ENCODE results near the gene PKP1.

The PKP1 gene

DNA sequence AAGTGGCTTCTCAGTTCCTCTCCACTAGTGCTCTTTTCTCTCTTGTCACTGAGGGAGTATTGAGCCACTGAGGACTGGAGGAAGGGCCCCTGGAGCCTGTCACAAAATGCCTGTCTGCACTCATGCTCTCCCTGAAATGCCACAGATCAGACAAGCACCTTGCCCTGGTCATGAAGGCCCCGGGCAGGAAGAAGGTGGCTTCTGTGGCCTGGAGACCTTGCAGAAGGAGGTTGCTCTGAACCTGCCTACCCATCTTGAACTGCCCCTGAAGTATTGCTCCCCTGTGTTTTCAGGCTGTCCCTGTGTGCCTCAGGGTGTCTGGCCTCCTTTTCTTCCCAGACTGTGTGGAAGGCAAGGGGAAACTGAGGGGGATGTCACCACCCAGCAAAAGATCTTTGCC lies 3.1 kb downstream of the PKP1 start:
- no peak overlapping the region for H3K4me3 ChIP-seq (ENCODE audit: low read length)
- H3K4me1 ChIP-seq (ENCODE audit: control insufficient read depth, low read length), result no peaks in the 10 kb centered on the region
- TF ChIP-seq, protein P1, sequence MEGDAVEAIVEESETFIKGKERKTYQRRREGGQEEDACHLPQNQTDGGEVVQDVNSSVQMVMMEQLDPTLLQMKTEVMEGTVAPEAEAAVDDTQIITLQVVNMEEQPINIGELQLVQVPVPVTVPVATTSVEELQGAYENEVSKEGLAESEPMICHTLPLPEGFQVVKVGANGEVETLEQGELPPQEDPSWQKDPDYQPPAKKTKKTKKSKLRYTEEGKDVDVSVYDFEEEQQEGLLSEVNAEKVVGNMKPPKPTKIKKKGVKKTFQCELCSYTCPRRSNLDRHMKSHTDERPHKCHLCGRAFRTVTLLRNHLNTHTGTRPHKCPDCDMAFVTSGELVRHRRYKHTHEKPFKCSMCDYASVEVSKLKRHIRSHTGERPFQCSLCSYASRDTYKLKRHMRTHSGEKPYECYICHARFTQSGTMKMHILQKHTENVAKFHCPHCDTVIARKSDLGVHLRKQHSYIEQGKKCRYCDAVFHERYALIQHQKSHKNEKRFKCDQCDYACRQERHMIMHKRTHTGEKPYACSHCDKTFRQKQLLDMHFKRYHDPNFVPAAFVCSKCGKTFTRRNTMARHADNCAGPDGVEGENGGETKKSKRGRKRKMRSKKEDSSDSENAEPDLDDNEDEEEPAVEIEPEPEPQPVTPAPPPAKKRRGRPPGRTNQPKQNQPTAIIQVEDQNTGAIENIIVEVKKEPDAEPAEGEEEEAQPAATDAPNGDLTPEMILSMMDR (IDR thresholded peaks at IDR 0.05; ENCODE audit: low read depth, low read length, poor library complexity, severe bottlenecking), result no peak
- H3K9me3 ChIP-seq (ENCODE audit: control insufficient read depth, insufficient read depth, low read length), result no peaks in the 10 kb centered on the region
- peaks cover 13% of the 10 kb centered on the region for H3K27me3 ChIP-seq (ENCODE audit: control insufficient read depth, low read length)
- no peaks in the 10 kb centered on the region for H4K20me1 ChIP-seq (ENCODE audit: control insufficient read depth, insufficient read depth, low read depth, low read length)
- no peaks in the 10 kb centered on the region for H3K79me2 ChIP-seq (ENCODE audit: control insufficient read depth, low read length)
- no peaks in the 10 kb centered on the region for H3K36me3 ChIP-seq (ENCODE audit: control insufficient read depth, low read length)
- H3K4me2 ChIP-seq (ENCODE audit: low read length), result no peak overlapping the region
- H3F3A ChIP-seq (ENCODE audit: control insufficient read depth, insufficient read depth), result no peaks in the 10 kb centered on the region
- no peaks in the 10 kb centered on the region for H3K9me2 ChIP-seq (replicated peaks; ENCODE audit: control insufficient read depth, low read length)
- H3K27ac ChIP-seq (ENCODE audit: low read depth, low read length), result no peak overlapping the region

DNA sequence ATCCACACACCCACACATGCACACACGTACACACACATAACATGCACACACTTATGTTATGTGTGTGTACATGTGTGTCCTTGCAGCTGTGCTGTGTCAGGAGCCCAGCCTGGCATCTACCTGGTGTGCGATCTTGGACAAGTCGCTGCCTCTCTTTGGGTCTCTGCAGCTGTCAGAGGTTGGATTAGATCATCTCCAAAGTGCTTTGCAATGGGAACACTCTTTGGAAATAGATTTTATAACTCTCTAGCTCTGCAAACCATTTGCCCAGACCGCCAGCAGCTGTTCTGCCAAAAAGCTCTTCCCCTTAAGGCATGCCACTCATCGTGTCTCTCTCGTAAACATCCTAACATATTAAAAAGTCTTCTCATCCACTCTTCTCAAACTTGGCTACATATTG lies 4.7 kb downstream of the PKP1 start:
- Histone ChIP-seq H3K4me2 (ENCODE audit: low read length) (no peak overlapping the region), H3K9me2 (replicated peaks; ENCODE audit: control insufficient read depth, low read length) (no peaks in the 10 kb centered on the region), H3K36me3 (ENCODE audit: control insufficient read depth, low read length) (no peaks in the 10 kb centered on the region), H3K4me1 (ENCODE audit: control insufficient read depth, low read length) (no peaks in the 10 kb centered on the region), H3F3A (ENCODE audit: control insufficient read depth, insufficient read depth) (no peaks in the 10 kb centered on the region), H3K79me2 (ENCODE audit: control insufficient read depth, low read length) (no peaks in the 10 kb centered on the region), H3K9me3 (ENCODE audit: control insufficient read depth, insufficient read depth, low read length) (no peaks in the 10 kb centered on the region), H4K20me1 (ENCODE audit: control insufficient read depth, insufficient read depth, low read depth, low read length) (no peaks in the 10 kb centered on the region), H3K27ac (ENCODE audit: low read depth, low read length) (no peak overlapping the region), H3K4me3 (ENCODE audit: low read length) (no peak overlapping the region), H3K27me3 (ENCODE audit: control insufficient read depth, low read length) (peaks cover 17% of the 10 kb centered on the region)
- no peak for TF ChIP-seq EZH2phosphoT487 (IDR thresholded peaks at IDR 0.05; ENCODE audit: borderline replicate concordance, low read length)
- TF ChIP-seq, protein P1 (IDR thresholded peaks at IDR 0.05; ENCODE audit: low read depth, low read length, poor library complexity, severe bottlenecking), result no peak

DNA sequence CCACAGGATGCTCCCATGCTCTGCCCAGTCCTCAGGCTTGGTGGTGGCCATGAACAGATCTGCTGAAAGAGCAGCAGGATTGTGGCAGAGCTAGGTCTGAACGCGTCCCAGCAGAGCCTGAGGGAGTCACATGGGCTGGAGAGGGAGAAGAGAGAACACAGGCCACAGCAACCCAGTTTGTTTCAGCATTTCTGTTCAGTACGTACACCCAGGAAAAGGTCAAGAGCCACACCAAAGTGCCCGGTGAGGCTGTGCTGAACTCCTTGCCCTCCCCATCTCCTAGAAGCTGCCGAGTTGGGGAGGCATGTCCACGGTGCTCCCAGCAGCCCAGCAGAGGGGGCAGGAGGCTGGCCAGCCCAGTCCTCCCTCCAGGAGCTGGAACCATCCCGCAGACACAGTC lies 5.5 kb downstream of the PKP1 start:
- no peaks in the 10 kb centered on the region for H3K9me2 ChIP-seq (replicated peaks; ENCODE audit: control insufficient read depth, low read length)

More for the DNA sequence above, 5.5 kb downstream of the PKP1 start:
- TF ChIP-seq, protein P1 (IDR thresholded peaks at IDR 0.05; ENCODE audit: low read depth, low read length, poor library complexity, severe bottlenecking), result no peak
- no peak for TF ChIP-seq EZH2phosphoT487 (IDR thresholded peaks at IDR 0.05; ENCODE audit: borderline replicate concordance, low read length)
- H3K4me3 ChIP-seq (ENCODE audit: low read length), result no peak overlapping the region
- H3K9me3 ChIP-seq (ENCODE audit: control insufficient read depth, insufficient read depth, low read length), result no peaks in the 10 kb centered on the region
- no peaks in the 10 kb centered on the region for H3K4me1 ChIP-seq (ENCODE audit: control insufficient read depth, low read length)
- no peak overlapping the region for H3K27ac ChIP-seq (ENCODE audit: low read depth, low read length)
- no peaks in the 10 kb centered on the region for H4K20me1 ChIP-seq (ENCODE audit: control insufficient read depth, insufficient read depth, low read depth, low read length)
- H3K36me3 ChIP-seq (ENCODE audit: control insufficient read depth, low read length), result no peaks in the 10 kb centered on the region
- no peaks in the 10 kb centered on the region for H3K79me2 ChIP-seq (ENCODE audit: control insufficient read depth, low read length)
- H3K27me3 ChIP-seq (ENCODE audit: control insufficient read depth, low read length), result peaks cover 19% of the 10 kb centered on the region
- no peak overlapping the region for H3K4me2 ChIP-seq (ENCODE audit: low read length)
- no peaks in the 10 kb centered on the region for H3F3A ChIP-seq (ENCODE audit: control insufficient read depth, insufficient read depth)

All from DOHH2 (cell line).